PC-9 (cell line): ENCODE data around the gene IFNA17. TPM values are rescaled to one million over a fixed set of nuclear protein-coding genes. Genes with fewer than 3 reads are reported as not detected.

ENCODE experiments used
- BruUV-seq: library from RNA; stranded (reverse); fragments of 400-500 nt; replicated peaks from 2 replicates; lab custom pipeline; 2021; lab: Mats Ljungman, UMichigan
- CTCF ChIA-PET: fragments of 300-600 bp; sonication (Branson Sonifier 250); formaldehyde crosslinking; loops from one replicate; lab custom pipeline; 2022; ENCODE audit warnings: antibody characterized with exemption; lab: Charles Lee
- POLR2A ChIA-PET: fragments of 300-600 bp; sonication (Branson Sonifier 250); formaldehyde crosslinking; loops from one replicate; lab custom pipeline; 2022; ENCODE audit warnings: antibody characterized with exemption; ENCODE audit not compliant: unreplicated experiment; lab: Charles Lee
- DNase-seq, 2 experiments: peaks; one replicate each; pipeline versions ENCODE4 v3.0.0 to v3.0.0-alpha.2; 2015 to 2022; ENCODE audit warnings: mixed read lengths in 1 of 2
- H2AFZ ChIP-seq: fragments of 200-600 bp; sonication (generic); 2 replicates; pipeline ENCODE4 v1.8.1; 2017; ENCODE audit warnings: antibody characterized with exemption
- H3F3A ChIP-seq: fragments of 200-600 bp; sonication (generic); 2 replicates; pipeline ENCODE4 v1.8.1; 2017; ENCODE audit warnings: antibody characterized with exemption, mild to moderate bottlenecking, low read depth; ENCODE audit not compliant: insufficient read depth
- H3K27ac ChIP-seq: fragments of 200-600 bp; sonication (generic); 2 replicates; pipeline ENCODE4 v1.6.1; 2016; ENCODE audit warnings: mixed run types
- H3K27me3 ChIP-seq: fragments of 200-600 bp; sonication (generic); 2 replicates; pipeline ENCODE4 v1.6.1; 2016; ENCODE audit warnings: low read depth, mixed run types; ENCODE audit not compliant: insufficient read depth
- H3K36me3 ChIP-seq: fragments of 200-600 bp; sonication (generic); 2 replicates; pipeline ENCODE4 v1.6.1; 2016; ENCODE audit warnings: low read depth, mixed run types
- H3K4me1 ChIP-seq: fragments of 200-600 bp; sonication (generic); replicated peaks from 2 replicates; pipeline ENCODE4 v1.6.1; 2016; ENCODE audit warnings: mixed run types; ENCODE audit not compliant: insufficient read depth
- H3K4me2 ChIP-seq: fragments of 200-600 bp; sonication (generic); 2 replicates; pipeline ENCODE4 v1.6.1; 2017; ENCODE audit warnings: mixed run types
- H3K4me3 ChIP-seq: fragments of 200-600 bp; sonication (generic); 2 replicates; pipeline ENCODE4 v1.6.1; 2016; ENCODE audit warnings: mixed run types
- H3K79me2 ChIP-seq: fragments of 200-600 bp; sonication (generic); 2 replicates; pipeline ENCODE4 v1.6.1; 2017; ENCODE audit warnings: low read depth, mixed run types
- H3K9me2 ChIP-seq: fragments of 200-600 bp; sonication (generic); 2 replicates; pipeline ENCODE4 v1.8.1; 2017; ENCODE audit warnings: mild to moderate bottlenecking; ENCODE audit not compliant: insufficient read depth
- H3K9me3 ChIP-seq: fragments of 200-600 bp; sonication (generic); 2 replicates; pipeline ENCODE4 v1.8.1; 2016; ENCODE audit warnings: low read depth; ENCODE audit not compliant: insufficient read depth
- H4K20me1 ChIP-seq: fragments of 200-600 bp; sonication (generic); 2 replicates; pipeline ENCODE4 v1.8.1; 2017; ENCODE audit not compliant: insufficient read depth
- EZH2 ChIP-seq: fragments of 200-600 bp; sonication (generic); IDR thresholded peaks from 2 replicates; pipeline ENCODE4 v1.8.0; 2017; ENCODE audit warnings: antibody characterized with exemption, low read depth
- intact Hi-C: fragments of 100-400 bp; cut with micrococcal nuclease; formaldehyde crosslinking; loops from one replicate; pipeline ENCODE4 v1.10.0; 2022; ENCODE audit not compliant: unreplicated experiment
- total RNA-seq: library from RNA; stranded (reverse); gene quantifications from 2 replicates; pipeline ENCODE4 v1.2.3, GENCODE V29; 2021
- TF ChIP-seq, protein P1 (sequence below): fragments of 200-600 bp; sonication (generic); conservative IDR thresholded peaks from 2 replicates; pipeline ENCODE4 v1.6.1; 2017; ENCODE audit warnings: mixed run types, antibody characterized with exemption, mild to moderate bottlenecking, moderate library complexity

The IFNA17 gene
- total RNA-seq, 1 experiment from 2014 or later: not detected

GRCh38 chr9:21266733-21267484 lies 38.9 kb upstream of the IFNA17 start:
- H3K4me1 ChIP-seq: no peaks in the 10 kb centered on the region
- no TSS peak for BruUV-seq
- H3K9me2 ChIP-seq: no peaks in the 10 kb centered on the region
- TF ChIP-seq, protein P1, sequence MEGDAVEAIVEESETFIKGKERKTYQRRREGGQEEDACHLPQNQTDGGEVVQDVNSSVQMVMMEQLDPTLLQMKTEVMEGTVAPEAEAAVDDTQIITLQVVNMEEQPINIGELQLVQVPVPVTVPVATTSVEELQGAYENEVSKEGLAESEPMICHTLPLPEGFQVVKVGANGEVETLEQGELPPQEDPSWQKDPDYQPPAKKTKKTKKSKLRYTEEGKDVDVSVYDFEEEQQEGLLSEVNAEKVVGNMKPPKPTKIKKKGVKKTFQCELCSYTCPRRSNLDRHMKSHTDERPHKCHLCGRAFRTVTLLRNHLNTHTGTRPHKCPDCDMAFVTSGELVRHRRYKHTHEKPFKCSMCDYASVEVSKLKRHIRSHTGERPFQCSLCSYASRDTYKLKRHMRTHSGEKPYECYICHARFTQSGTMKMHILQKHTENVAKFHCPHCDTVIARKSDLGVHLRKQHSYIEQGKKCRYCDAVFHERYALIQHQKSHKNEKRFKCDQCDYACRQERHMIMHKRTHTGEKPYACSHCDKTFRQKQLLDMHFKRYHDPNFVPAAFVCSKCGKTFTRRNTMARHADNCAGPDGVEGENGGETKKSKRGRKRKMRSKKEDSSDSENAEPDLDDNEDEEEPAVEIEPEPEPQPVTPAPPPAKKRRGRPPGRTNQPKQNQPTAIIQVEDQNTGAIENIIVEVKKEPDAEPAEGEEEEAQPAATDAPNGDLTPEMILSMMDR: no peak
- no peak for TF ChIP-seq EZH2
- intact Hi-C loops: no loop called here
- H3K27me3 ChIP-seq: no peaks in the 10 kb centered on the region
- no peak overlapping the region for H3K4me3 ChIP-seq
- ChIA-PET POLR2A (no interaction called here), CTCF (interaction anchor here (0.8 kb wide), 1 partner anchor 1334 kb away, joined by 3 read pairs; no protein-coding TSS in a partner anchor)
- no peaks in the 10 kb centered on the region for H3F3A ChIP-seq
- H3K79me2 ChIP-seq: no peaks in the 10 kb centered on the region
- H2AFZ ChIP-seq: no peak overlapping the region
- H3K9me3 ChIP-seq: no peaks in the 10 kb centered on the region
- no peaks in the 10 kb centered on the region for H4K20me1 ChIP-seq
- no peak overlapping the region for H3K27ac ChIP-seq
- H3K4me2 ChIP-seq: no peak overlapping the region
- no peaks in the 10 kb centered on the region for H3K36me3 ChIP-seq
- no peak for DNase-seq

DNA sequence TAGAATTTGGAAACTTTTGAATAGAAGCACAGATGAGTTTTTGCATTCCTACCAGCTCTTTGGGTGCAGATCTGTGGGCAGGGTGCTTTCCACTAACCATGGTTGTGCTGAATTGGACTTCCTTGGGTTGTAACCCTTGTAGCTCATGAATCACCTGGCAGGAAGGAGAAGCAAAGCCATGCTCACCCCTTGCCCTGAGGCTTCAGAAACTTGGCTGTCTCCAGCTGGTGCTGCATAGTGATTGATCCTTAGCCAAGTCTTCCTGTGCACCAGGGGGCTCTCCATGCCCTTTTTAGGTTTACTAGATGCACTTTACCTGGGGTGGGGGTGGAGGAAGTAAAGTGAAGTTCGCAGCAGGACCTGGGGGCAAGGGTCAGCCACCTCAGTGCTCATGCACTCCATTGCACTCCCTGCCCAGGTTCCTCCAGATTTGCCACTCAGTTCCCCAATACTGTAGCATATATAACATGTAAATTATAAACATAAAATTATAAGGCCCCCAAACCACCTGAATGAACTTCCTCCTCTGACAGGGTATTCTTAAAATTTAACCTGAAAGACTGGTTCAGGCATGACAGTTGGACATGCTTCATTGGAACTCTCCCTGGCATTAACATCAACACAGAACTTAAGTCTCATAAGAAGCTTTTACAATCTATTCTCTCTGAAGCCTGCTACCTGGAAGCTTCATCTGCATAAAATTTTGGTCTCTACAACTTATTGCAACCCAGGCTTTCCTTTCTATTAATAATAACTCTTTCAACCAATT lies 37.6 kb upstream of the IFNA17 start:
- no peak overlapping the region for H3K27ac ChIP-seq
- intact Hi-C loops: no loop called here
- CTCF ChIA-PET: interaction anchor here (1.0 kb wide), 1 partner anchor 12 kb away, joined by 3 read pairs; no protein-coding TSS in a partner anchor
- H3K27me3 ChIP-seq: no peaks in the 10 kb centered on the region
- H3K79me2 ChIP-seq: no peaks in the 10 kb centered on the region
- POLR2A ChIA-PET: no interaction called here
- no peaks in the 10 kb centered on the region for H3K9me3 ChIP-seq
- TF ChIP-seq, protein P1: no peak
- H4K20me1 ChIP-seq: no peaks in the 10 kb centered on the region
- H3K4me3 ChIP-seq: no peak overlapping the region
- DNase-seq: no peak
- no TSS peak for BruUV-seq
- H3F3A ChIP-seq: no peaks in the 10 kb centered on the region
- H3K36me3 ChIP-seq: no peaks in the 10 kb centered on the region
- no peaks in the 10 kb centered on the region for H3K9me2 ChIP-seq
- H2AFZ ChIP-seq: no peak overlapping the region
- no peak overlapping the region for H3K4me2 ChIP-seq
- H3K4me1 ChIP-seq: no peaks in the 10 kb centered on the region

- no peaks in the 10 kb centered on the region for H3K9me3 ChIP-seq
- H3F3A ChIP-seq: no peaks in the 10 kb centered on the region
- H3K9me2 ChIP-seq: no peaks in the 10 kb centered on the region
- no peaks in the 10 kb centered on the region for H3K79me2 ChIP-seq
- intact Hi-C loops: no loop called here
- no peak for DNase-seq
- H3K36me3 ChIP-seq: no peaks in the 10 kb centered on the region
- no peaks in the 10 kb centered on the region for H3K4me1 ChIP-seq
- no peaks in the 10 kb centered on the region for H4K20me1 ChIP-seq
- no peaks in the 10 kb centered on the region for H3K27me3 ChIP-seq
- ChIA-PET CTCF (no interaction called here), POLR2A (no interaction called here)
- H3K27ac ChIP-seq: no peak overlapping the region
- no peak for TF ChIP-seq EZH2
- TF ChIP-seq, protein P1: no peak
- no peak overlapping the region for H3K4me3 ChIP-seq
- H2AFZ ChIP-seq: no peak overlapping the region
- BruUV-seq: no TSS peak
- no peak overlapping the region for H3K4me2 ChIP-seq
Measured at GRCh38 chr9:21255538-21256212, 27.7 kb upstream of the IFNA17 start.
